ENCODE data around the gene CEL.
"Not testable (repeated sequence)": the region's sequence is repeated elsewhere in the genome, so short reads cannot be mapped to it uniquely, and the experiment has no call there.

The CEL gene

DNA sequence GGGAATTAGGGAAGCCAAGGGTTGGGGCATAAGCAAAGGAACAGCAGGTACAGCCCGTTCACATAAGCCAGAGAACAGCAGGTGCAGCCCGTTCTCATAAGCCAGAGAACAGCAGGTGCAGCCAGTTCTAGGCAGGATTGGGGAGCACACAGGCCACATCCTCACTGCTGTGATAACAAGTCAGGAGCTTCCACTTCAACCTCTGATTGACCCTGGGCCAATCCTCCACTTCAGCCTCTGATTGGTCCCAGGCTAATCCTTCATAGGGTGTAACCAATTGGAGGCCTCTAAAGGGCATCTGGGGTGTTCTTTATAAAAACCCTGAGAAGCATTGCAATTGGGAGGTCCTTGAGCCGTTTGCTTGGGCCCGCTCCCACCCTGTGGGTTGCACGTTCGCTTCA, 27.5 kb downstream of the CEL start:
- TF ChIP-seq, protein P1, sequence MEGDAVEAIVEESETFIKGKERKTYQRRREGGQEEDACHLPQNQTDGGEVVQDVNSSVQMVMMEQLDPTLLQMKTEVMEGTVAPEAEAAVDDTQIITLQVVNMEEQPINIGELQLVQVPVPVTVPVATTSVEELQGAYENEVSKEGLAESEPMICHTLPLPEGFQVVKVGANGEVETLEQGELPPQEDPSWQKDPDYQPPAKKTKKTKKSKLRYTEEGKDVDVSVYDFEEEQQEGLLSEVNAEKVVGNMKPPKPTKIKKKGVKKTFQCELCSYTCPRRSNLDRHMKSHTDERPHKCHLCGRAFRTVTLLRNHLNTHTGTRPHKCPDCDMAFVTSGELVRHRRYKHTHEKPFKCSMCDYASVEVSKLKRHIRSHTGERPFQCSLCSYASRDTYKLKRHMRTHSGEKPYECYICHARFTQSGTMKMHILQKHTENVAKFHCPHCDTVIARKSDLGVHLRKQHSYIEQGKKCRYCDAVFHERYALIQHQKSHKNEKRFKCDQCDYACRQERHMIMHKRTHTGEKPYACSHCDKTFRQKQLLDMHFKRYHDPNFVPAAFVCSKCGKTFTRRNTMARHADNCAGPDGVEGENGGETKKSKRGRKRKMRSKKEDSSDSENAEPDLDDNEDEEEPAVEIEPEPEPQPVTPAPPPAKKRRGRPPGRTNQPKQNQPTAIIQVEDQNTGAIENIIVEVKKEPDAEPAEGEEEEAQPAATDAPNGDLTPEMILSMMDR (IDR thresholded peaks at IDR 0.05; ENCODE audit: low read depth, low read length): no peak
- no peak for DNase-seq (ENCODE audit: extremely low read depth, low read depth)

DNA sequence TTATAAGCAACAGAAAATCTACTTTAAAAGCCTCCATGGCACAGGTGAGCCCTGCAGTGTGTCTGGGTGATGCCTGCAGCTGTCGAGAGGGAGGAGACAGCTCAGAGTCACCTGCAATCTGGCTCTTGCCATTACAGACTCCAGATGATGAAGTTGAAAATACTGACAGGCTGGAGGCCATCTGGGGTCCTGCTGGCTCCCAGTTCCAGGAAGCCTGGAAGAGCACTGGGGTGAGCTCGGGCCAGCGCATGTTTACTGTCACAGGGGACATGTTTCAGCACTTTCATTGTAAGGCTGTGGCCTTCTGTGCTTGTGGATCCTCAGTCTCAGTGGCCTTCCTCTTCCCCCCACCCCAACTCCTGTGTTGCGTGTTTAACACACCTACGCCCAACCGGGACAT, 28.4 kb downstream of the CEL start:
- TF ChIP-seq, protein P1 (IDR thresholded peaks at IDR 0.05; ENCODE audit: low read depth, low read length): no peak
- no peak for DNase-seq (ENCODE audit: extremely low read depth, low read depth)

DNA sequence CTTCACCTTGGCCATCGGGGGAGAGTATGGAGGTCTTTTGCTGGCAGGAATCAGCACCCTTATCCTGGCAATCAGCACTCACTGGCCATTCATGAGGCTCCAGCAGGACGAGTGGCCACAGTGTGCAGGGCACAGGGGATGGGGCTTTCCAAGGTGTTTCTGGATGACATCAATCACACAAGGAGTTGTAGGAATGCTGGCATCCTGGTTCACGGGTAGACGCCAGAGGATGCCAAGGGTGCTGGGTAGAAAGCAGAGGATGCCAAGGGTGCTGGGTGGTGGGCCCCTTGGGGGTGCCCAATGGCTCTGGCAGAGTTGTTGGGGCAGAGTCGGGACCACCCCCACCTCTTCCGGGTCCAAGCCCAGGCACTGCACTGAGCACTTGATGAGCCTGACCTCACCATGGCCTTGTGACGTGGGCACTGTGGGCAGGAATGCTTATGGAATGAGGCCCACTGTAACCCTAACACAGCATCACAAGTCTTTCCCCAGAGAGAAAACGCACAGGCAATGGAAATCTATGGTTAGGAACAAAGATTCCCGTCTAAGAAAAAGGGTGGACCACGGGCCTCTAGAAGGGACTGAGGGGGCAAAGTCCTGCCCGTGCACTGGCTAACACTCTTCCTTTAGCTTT, 29.1 kb downstream of the CEL start:
- TF ChIP-seq, protein P1 (IDR thresholded peaks at IDR 0.05; ENCODE audit: low read depth, low read length): no peak
- DNase-seq (ENCODE audit: extremely low read depth, low read depth): no peak

DNA sequence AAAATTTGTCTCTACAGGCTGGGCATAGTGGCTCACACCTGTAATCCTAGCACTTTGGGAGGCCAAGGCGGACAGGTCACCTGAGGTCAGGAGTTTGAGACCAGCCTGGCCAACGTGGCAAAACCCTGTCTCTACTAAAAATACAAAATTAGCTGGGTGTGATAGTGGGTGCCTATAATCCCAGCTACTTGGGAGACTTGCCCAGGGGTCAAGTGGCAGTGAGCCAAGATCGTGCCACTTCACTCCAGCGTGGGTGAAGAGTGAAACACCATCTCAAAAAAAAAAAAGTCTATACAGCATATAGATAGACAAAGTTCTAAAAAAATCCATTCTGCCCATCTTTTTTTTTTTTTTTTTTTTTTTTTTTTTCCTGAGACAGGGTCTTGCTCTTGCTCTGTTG, 32.6 kb downstream of the CEL start:
- not testable (repeated sequence) for DNase-seq (ENCODE audit: extremely low read depth, low read depth)

DNA sequence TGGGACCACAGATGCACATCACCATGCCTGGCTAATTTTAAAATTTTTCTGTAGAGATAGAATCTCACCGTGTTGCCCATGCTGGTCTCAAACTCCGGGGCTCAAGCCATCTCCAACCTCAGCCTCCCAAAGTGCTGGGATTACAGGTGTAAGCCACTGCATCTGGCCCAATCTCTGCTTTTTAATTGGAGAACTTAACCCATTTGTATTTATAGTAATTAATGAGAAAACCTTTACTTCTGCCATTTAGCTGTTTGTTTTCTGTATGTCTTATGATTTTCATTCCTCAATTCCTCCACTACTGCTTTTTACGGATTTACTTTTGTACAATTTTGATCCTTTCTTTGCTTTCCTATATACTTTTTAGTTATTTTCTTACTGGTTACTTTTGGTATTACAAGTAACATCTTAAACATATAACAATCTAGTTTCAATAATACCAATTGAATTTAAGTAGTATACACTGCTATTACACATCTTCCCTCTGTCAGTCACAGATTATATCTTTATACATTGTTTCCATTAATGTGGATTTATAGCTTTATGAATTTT, 33.1 kb downstream of the CEL start:
- TF ChIP-seq, protein P1 (IDR thresholded peaks at IDR 0.05; ENCODE audit: low read depth, low read length): no peak
- DNase-seq (ENCODE audit: extremely low read depth, low read depth): no peak

DNA sequence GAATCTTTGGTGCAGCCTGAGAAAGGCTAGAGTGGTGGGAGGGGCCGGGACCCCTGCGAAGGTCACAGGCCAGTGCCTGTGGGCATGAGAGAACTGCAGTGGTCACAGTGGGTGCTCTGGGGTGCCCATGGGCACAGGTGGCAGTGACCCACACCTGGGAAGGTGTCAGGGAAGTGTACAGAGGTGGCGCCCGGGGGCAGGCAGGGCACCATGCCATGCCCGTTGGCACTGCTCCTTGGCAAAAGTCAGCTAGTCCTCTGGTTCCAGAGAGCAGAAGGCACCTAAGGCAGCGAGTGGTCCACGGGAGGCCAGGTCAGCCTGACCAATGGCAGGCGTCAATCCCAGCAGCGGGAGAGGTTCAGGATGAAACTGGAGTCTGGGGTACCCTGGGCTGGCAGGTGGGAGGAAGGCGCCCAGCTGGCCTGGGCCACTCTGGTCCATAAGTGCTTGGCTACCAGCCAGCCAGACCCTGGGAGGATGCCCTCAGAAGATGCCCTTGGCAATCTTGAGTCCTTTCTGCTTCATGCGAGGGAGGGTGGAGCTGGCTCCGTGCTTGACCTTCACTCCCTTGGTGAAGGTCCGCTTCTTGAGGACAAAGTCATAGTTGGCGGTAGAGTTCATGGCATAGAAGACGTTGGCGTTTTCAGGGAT, 36.4 kb downstream of the CEL start:
- no peak for DNase-seq (ENCODE audit: extremely low read depth, low read depth)
- TF ChIP-seq, protein P1 (IDR thresholded peaks at IDR 0.05; ENCODE audit: low read depth, low read length): no peak

DNA sequence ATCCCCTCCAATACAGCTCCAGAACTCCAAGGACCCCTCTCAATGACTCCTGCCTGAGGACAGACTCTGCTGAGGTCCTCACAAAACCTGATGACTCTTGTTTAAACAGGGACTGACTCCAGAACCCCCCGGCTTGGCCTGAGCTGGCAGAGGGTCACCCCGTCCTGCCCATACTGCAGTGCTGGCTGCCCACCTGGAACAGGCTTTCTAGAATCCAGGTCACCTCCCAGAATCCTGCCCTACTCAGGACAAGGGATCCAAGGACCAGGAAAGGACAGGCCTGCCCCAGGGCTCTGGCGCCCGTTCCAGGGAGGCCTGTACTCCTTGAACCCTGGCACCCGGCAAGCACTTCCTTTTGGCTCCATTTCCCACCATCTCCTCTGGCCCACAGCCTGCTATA, 37.1 kb downstream of the CEL start:
- DNase-seq (ENCODE audit: extremely low read depth, low read depth): no peak
- TF ChIP-seq, protein P1 (IDR thresholded peaks at IDR 0.05; ENCODE audit: low read depth, low read length): no peak
